Epithelial cell of esophagus (primary cell): Measurements from ENCODE around the gene KLHL20.
"Not testable (repeated sequence)": the region's sequence is repeated elsewhere in the genome, so short reads cannot be mapped to it uniquely, and the experiment has no call there.

ENCODE experiments used
- DNase-seq: peaks from one replicate; pipeline ENCODE4 v3.0.0; 2010; ENCODE audit warnings: low read depth
- H3K4me3 ChIP-seq: 2 replicates; pipeline ENCODE4 v1.5.1; 2011; ENCODE audit warnings: mild to moderate bottlenecking, low read length, control low read depth
- CTCF ChIP-seq: IDR thresholded peaks from 2 replicates; pipeline ENCODE4 v1.5.1; 2011; ENCODE audit warnings: low read depth, mild to moderate bottlenecking, low read length, control low read depth, inconsistent platforms; ENCODE audit not compliant: insufficient read depth; ENCODE audit errors: missing control alignments

The KLHL20 gene

GRCh38 chr1:173757666-173758065, 42.9 kb downstream of the KLHL20 start:
- H3K4me3 ChIP-seq, result no peak overlapping the region
- no peak for TF ChIP-seq CTCF
- peak; percentile 63 for DNase-seq

DNA sequence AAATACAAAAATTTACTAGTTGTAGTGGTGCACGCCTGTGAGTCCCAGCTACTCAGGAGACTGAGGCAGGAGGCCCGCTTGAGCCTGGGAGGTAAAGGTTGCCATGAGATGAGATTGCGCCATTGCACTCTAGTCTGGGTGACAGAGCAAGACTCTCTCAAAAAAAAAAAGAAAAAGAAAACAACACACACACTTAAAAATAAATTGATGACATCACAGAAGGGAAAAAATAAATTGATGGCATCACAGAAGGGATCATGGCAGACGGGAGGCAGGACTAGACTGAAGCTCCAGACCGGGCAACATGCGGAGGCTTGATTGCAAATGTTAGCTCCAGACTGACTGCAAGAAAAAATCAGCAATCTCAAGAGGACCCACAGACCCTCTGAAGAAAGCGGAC, 43.3 kb downstream of the KLHL20 start:
- TF ChIP-seq CTCF, result no peak
- no peak for DNase-seq

DNA sequence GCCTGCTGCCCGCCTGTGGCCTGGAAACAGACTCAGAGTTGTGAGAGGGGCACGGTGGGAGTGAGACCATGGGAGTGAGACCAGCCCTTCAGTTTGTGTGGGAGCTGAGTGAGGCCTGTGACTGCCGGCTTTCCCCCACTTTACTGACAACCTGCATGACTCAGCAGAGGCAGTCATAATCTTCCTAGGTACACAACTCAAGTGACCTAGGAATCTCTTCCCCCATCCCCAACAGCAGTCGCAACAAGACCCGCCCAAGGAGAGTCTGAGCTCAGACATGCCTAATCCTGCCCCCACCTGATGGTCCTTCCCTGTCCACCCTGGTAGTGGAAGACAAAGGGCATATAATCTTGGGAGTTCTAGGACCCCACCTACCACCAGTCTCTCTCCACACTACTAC, 44.2 kb downstream of the KLHL20 start:
- DNase-seq, result peak; percentile 82
- no peak for TF ChIP-seq CTCF
- no peak overlapping the region for H3K4me3 ChIP-seq

More for the DNA sequence above, 43.3 kb downstream of the KLHL20 start:
- H3K4me3 ChIP-seq, result no peak overlapping the region

GRCh38 chr1:173764331-173764730, 49.5 kb downstream of the KLHL20 start:
- H3K4me3 ChIP-seq, DNase-seq: not testable (repeated sequence)

- no peak for DNase-seq
- no peak for TF ChIP-seq CTCF
- H3K4me3 ChIP-seq, result no peak overlapping the region
Measured at GRCh38 chr1:173768206-173768605, 53.4 kb downstream of the KLHL20 start.

DNA sequence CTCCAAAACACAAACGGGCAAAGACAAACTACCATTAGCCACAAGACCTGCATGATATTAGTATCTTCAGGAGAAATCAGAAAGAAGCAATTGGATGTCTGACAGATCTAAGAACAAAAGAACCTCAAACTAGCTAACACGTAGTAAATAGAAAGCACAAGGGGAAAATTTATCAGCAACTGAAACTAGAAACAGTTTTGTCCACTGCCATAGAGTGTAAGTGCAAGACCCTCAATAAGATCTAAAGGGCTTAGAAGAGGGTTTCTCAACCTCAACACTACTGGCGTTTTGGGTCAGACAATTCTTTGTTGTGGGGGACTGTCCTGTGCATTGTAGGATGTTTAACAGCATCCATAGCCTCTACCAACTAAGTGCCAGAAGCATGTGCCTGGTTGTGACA, 54.0 kb downstream of the KLHL20 start:
- H3K4me3 ChIP-seq, result no peak overlapping the region
- no peak for DNase-seq
- TF ChIP-seq CTCF, result no peak

DNA sequence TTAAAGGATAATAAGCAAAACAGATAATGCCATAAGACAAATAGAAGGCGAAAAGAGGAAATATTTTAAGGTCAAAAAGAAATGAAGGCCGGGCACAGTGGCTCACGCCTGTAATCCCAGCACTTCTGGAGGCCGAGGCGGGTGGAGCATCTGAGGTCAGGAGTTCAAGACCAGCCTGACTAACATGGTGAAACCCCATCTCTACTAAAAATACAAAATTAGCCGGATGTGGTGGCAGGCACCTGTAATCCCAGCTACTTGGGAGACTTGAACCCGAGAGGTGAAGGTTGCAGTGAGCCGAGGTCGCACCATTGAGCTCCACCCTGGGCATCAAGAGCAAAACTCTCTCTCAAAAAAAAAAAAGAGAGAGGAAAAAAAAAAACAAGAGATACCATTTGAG, 55.5 kb downstream of the KLHL20 start:
- H3K4me3 ChIP-seq, DNase-seq: not testable (repeated sequence)

DNA sequence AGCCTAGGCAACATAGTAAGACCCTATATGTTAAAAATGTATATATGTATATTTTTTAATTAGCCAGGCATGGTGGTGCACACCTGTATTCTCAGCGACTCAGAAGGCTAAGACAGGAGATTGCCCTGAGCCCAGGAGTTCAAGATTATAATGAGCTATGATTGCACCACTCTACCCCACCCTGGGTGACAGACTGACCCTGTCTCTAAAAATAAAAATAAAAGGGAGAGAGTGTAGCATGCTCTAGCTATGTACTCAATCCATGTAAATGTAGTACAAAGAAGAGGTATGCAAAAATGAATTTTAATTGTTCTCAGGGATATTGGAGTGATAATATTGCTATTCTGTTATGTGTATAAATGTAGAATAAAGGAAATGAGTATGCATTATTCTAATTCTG, 56.8 kb downstream of the KLHL20 start:
- H3K4me3 ChIP-seq, result no peak overlapping the region
- no peak for DNase-seq
- TF ChIP-seq CTCF, result no peak
